ENCODE measurements around the gene NOG. TPM values are rescaled to one million over a fixed set of nuclear protein-coding genes. Genes with fewer than 3 reads are reported as not detected.

NOG gene
- polyA plus RNA-seq, 2 donors = 0.06 to 0.24 TPM

GRCh38 chr17:56577843-56578204, 15.7 kb upstream of the NOG start:
- H3K4me3 ChIP-seq (ENCODE audit: low read depth in 1 of 2, low read length in 2 of 2) = no peak overlapping the region
- 35 to 37% methylated on average over 15 of the region's 15 CpGs for WGBS, 2 donors
- H3K27ac ChIP-seq (ENCODE audit: low read depth in 2 of 2, low read length in 1 of 2) = no peak overlapping the region

GRCh38 chr17:56581635-56582627, 11.6 kb upstream of the NOG start:
- Histone ChIP-seq H3K4me1 (ENCODE audit: control insufficient read depth in 2 of 2, insufficient read depth in 2 of 2, low read length in 1 of 2) (no peaks in the 10 kb centered on the region), H3K27me3 (ENCODE audit: control insufficient read depth in 1 of 2, insufficient read depth in 2 of 2, low read length in 2 of 2) (no peaks in the 10 kb centered on the region), H3K36me3 (ENCODE audit: control insufficient read depth in 2 of 2, insufficient read depth in 2 of 2, low read length in 1 of 2) (no peaks in the 10 kb centered on the region), H3K4me3 (ENCODE audit: low read depth in 1 of 2, low read length in 2 of 2) (no peak overlapping the region), H3K27ac (ENCODE audit: low read depth in 2 of 2, low read length in 1 of 2) (no peak overlapping the region), H3K9me3 (ENCODE audit: control insufficient read depth in 2 of 2, insufficient read depth in 1 of 2, low read depth in 1 of 2, low read length in 1 of 2) (no peaks in the 10 kb centered on the region)
- WGBS, 2 donors = 81 to 84% methylated on average over 5 of the region's 5 CpGs

More at GRCh38 chr17:56577843-56578204, 15.7 kb upstream of the NOG start:
- no peaks in the 10 kb centered on the region for H3K4me1 ChIP-seq (ENCODE audit: control insufficient read depth in 2 of 2, insufficient read depth in 2 of 2, low read length in 1 of 2)
- no peaks in the 10 kb centered on the region for H3K27me3 ChIP-seq (ENCODE audit: control insufficient read depth in 1 of 2, insufficient read depth in 2 of 2, low read length in 2 of 2)
- no peaks in the 10 kb centered on the region for H3K36me3 ChIP-seq (ENCODE audit: control insufficient read depth in 2 of 2, insufficient read depth in 2 of 2, low read length in 1 of 2)
- H3K9me3 ChIP-seq (ENCODE audit: control insufficient read depth in 2 of 2, insufficient read depth in 1 of 2, low read depth in 1 of 2, low read length in 1 of 2) = no peaks in the 10 kb centered on the region

GRCh38 chr17:56583772-56584171, 9.7 kb upstream of the NOG start:
- H3K27ac ChIP-seq (ENCODE audit: low read depth in 2 of 2, low read length in 1 of 2) = no peak overlapping the region
- H3K27me3 ChIP-seq (ENCODE audit: control insufficient read depth in 1 of 2, insufficient read depth in 2 of 2, low read length in 2 of 2) = peaks cover 0 to under 1% of the 10 kb centered on the region in 2 donors

DNA sequence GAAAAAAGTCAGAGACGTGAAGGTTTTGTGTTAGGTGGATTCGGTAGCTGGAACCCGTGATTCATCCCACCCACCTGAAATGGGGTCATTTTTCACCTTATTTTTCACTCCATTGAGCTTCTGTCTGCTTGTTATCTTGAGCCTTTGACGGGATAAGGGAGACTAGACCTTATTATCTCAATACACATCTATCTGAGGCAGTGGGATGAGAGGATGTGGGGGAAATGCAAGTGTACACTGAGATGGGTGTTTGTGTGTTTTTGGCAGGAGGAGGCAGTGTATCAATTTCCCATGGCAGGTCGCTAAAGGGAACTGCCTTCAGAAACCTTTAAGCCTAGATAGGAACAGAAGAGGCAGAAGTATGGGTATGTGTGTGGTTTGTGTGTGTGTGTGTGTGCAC, 6.2 kb upstream of the NOG start:
- 65 to 67% methylated on average over 5 of the region's 5 CpGs for WGBS, 2 donors
- Histone ChIP-seq H3K4me1 (ENCODE audit: control insufficient read depth in 2 of 2, insufficient read depth in 2 of 2, low read length in 1 of 2) (no peaks in the 10 kb centered on the region), H3K36me3 (ENCODE audit: control insufficient read depth in 2 of 2, insufficient read depth in 2 of 2, low read length in 1 of 2) (no peaks in the 10 kb centered on the region), H3K9me3 (ENCODE audit: control insufficient read depth in 2 of 2, insufficient read depth in 1 of 2, low read depth in 1 of 2, low read length in 1 of 2) (no peaks in the 10 kb centered on the region), H3K27ac (ENCODE audit: low read depth in 2 of 2, low read length in 1 of 2) (no peak overlapping the region), H3K27me3 (ENCODE audit: control insufficient read depth in 1 of 2, insufficient read depth in 2 of 2, low read length in 2 of 2) (peaks cover 0 to 3% of the 10 kb centered on the region in 2 donors), H3K4me3 (ENCODE audit: low read depth in 1 of 2, low read length in 2 of 2) (no peak overlapping the region)

More at GRCh38 chr17:56583772-56584171, 9.7 kb upstream of the NOG start:
- Histone ChIP-seq H3K9me3 (ENCODE audit: control insufficient read depth in 2 of 2, insufficient read depth in 1 of 2, low read depth in 1 of 2, low read length in 1 of 2) (no peaks in the 10 kb centered on the region), H3K36me3 (ENCODE audit: control insufficient read depth in 2 of 2, insufficient read depth in 2 of 2, low read length in 1 of 2) (no peaks in the 10 kb centered on the region), H3K4me3 (ENCODE audit: low read depth in 1 of 2, low read length in 2 of 2) (no peak overlapping the region), H3K4me1 (ENCODE audit: control insufficient read depth in 2 of 2, insufficient read depth in 2 of 2, low read length in 1 of 2) (no peaks in the 10 kb centered on the region)
- 70 to 75% methylated on average over 7 of the region's 7 CpGs for WGBS, 2 donors

GRCh38 chr17:56592487-56593085, 913 bp upstream of the NOG start:
- no peak overlapping the region for H3K27ac ChIP-seq (ENCODE audit: low read depth in 2 of 2, low read length in 1 of 2)
- no peaks in the 10 kb centered on the region for H3K36me3 ChIP-seq (ENCODE audit: control insufficient read depth in 2 of 2, insufficient read depth in 2 of 2, low read length in 1 of 2)
- peaks cover 3 to 5% of the 10 kb centered on the region in 2 donors for H3K27me3 ChIP-seq (ENCODE audit: control insufficient read depth in 1 of 2, insufficient read depth in 2 of 2, low read length in 2 of 2)
- peaks cover 12 to 15% of the 10 kb centered on the region in 2 donors for H3K4me1 ChIP-seq (ENCODE audit: control insufficient read depth in 2 of 2, insufficient read depth in 2 of 2, low read length in 1 of 2)
- WGBS, 2 donors = 1% methylated on average over 43 to 44 of the region's 44 CpGs
- H3K9me3 ChIP-seq (ENCODE audit: control insufficient read depth in 2 of 2, insufficient read depth in 1 of 2, low read depth in 1 of 2, low read length in 1 of 2) = no peaks in the 10 kb centered on the region
- H3K4me3 ChIP-seq (ENCODE audit: low read depth in 1 of 2, low read length in 2 of 2) = peak overlapping the region; percentile 48

DNA sequence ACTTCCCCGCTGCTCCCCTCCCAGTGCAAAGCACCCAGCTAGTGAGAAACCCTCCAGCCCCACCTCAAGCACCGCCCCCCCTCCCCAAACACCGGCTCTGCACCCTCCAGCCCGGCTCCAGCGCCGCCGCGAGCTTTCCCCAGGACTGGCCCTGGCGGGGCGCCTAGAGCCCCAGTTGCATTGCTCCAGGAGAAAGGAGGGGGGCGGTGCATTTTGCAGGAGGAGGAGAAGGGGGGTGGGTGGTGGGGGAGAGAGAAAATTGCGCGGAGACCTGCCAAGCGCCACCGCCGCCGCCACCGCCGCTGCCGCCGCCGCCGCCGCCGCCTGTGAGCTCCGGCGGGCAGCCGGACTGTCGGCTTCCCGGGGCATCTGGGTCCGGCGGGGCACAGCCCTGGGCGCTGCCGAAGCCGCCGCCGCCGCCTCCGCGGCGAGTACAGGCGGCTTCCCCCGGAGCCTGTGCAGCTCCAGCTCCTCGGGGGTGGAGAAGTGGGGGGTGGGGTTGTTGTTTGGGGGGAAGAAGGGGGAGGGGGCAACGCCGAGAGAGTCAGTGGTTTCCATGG, 333 bp upstream of the NOG start:
- peaks cover 12 to 17% of the 10 kb centered on the region in 2 donors for H3K4me1 ChIP-seq (ENCODE audit: control insufficient read depth in 2 of 2, insufficient read depth in 2 of 2, low read length in 1 of 2)
- H3K27ac ChIP-seq (ENCODE audit: low read depth in 2 of 2, low read length in 1 of 2) = no peak overlapping the region
- 1% methylated on average over 26 to 46 of the region's 46 CpGs for WGBS, 2 donors

GRCh38 chr17:56594320-56595107, 1.0 kb downstream of the NOG start:
- Histone ChIP-seq H3K27me3 (ENCODE audit: control insufficient read depth in 1 of 2, insufficient read depth in 2 of 2, low read length in 2 of 2) (peaks cover 0 to 10% of the 10 kb centered on the region in 2 donors), H3K4me1 (ENCODE audit: control insufficient read depth in 2 of 2, insufficient read depth in 2 of 2, low read length in 1 of 2) (peaks cover 12 to 17% of the 10 kb centered on the region in 2 donors), H3K9me3 (ENCODE audit: control insufficient read depth in 2 of 2, insufficient read depth in 1 of 2, low read depth in 1 of 2, low read length in 1 of 2) (no peaks in the 10 kb centered on the region), H3K4me3 (ENCODE audit: low read depth in 1 of 2, low read length in 2 of 2) (peak overlapping the region; percentile 48 to 51), H3K27ac (ENCODE audit: low read depth in 2 of 2, low read length in 1 of 2) (no peak overlapping the region), H3K36me3 (ENCODE audit: control insufficient read depth in 2 of 2, insufficient read depth in 2 of 2, low read length in 1 of 2) (no peaks in the 10 kb centered on the region)
- WGBS, 2 donors = 1% methylated on average over 61 of the region's 61 CpGs

More for the DNA sequence above, 333 bp upstream of the NOG start:
- peak overlapping the region; percentile 48 to 51 for H3K4me3 ChIP-seq (ENCODE audit: low read depth in 1 of 2, low read length in 2 of 2)
- no peaks in the 10 kb centered on the region for H3K36me3 ChIP-seq (ENCODE audit: control insufficient read depth in 2 of 2, insufficient read depth in 2 of 2, low read length in 1 of 2)
- no peaks in the 10 kb centered on the region for H3K9me3 ChIP-seq (ENCODE audit: control insufficient read depth in 2 of 2, insufficient read depth in 1 of 2, low read depth in 1 of 2, low read length in 1 of 2)
- peaks cover 3 to 7% of the 10 kb centered on the region in 2 donors for H3K27me3 ChIP-seq (ENCODE audit: control insufficient read depth in 1 of 2, insufficient read depth in 2 of 2, low read length in 2 of 2)

DNA sequence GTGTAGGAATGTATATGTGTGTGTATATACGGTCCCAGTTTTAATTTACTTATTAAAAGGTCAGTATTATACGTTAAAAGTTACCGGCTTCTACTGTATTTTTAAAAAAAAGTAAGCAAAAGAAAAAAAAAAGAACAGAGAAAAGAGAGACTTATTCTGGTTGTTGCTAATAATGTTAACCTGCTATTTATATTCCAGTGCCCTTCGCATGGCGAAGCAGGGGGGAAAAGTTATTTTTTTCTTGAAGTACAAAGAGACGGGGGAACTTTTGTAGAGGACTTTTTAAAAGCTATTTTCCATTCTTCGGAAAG, 1.6 kb downstream of the NOG start:
- Histone ChIP-seq H3K4me1 (ENCODE audit: control insufficient read depth in 2 of 2, insufficient read depth in 2 of 2, low read length in 1 of 2) (peaks cover 12 to 17% of the 10 kb centered on the region in 2 donors), H3K27me3 (ENCODE audit: control insufficient read depth in 1 of 2, insufficient read depth in 2 of 2, low read length in 2 of 2) (peaks cover 0 to 10% of the 10 kb centered on the region in 2 donors), H3K4me3 (ENCODE audit: low read depth in 1 of 2, low read length in 2 of 2) (no peak overlapping the region), H3K36me3 (ENCODE audit: control insufficient read depth in 2 of 2, insufficient read depth in 2 of 2, low read length in 1 of 2) (no peaks in the 10 kb centered on the region), H3K9me3 (ENCODE audit: control insufficient read depth in 2 of 2, insufficient read depth in 1 of 2, low read depth in 1 of 2, low read length in 1 of 2) (no peaks in the 10 kb centered on the region), H3K27ac (ENCODE audit: low read depth in 2 of 2, low read length in 1 of 2) (no peak overlapping the region)
- 5% methylated on average over 7 of the region's 7 CpGs for WGBS, 2 donors
